ENCODE results near the gene CDH12. TPM values are rescaled to one million over a fixed set of nuclear protein-coding genes. Genes with fewer than 3 reads are reported as not detected.

CDH12 gene
- total and polyA plus RNA-seq, 2 donors (not counting 3 experiments of a cell fraction or from before 2014, with no cell fraction given) = 0.03 TPM; not detected in 1

DNA sequence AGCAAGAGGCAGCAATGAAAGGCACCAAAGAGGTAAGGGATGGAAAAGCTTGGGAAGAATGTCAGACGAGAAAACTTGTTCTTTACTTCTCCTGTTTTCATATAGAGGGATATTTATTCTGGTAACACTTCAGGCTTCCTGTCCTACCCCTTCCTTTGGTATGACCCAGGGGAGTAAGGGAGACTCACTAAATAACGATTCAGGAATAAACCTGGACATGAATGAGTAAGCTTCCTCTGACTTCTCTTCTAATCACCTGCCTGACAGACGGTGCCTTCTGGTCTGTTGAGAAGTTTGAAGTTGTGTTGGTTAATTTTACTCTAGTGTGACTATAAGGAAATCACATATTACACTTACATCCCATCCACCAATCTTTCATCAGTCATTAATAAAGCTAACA is 461.2 kb downstream of the CDH12 start:
- Histone ChIP-seq H3K79me2 (ENCODE audit: control insufficient read depth, insufficient read depth, low read length) (no peaks in the 10 kb centered on the region), H3K4me2 (ENCODE audit: insufficient read depth, low read length) (no peak overlapping the region), H4K20me1 (replicated peaks; ENCODE audit: control insufficient read depth, extremely low read depth, insufficient read depth, low read length) (no peaks in the 10 kb centered on the region), H3K9ac (replicated peaks; ENCODE audit: extremely low read depth, insufficient read depth, low read length) (no peak overlapping the region), H3K4me1 (ENCODE audit: control insufficient read depth, extremely low read depth, insufficient read depth, low read length) (no peaks in the 10 kb centered on the region), H3K27ac (ENCODE audit: insufficient read depth, low read depth, low read length) (no peak overlapping the region), H3K9me1 (replicated peaks; ENCODE audit: control insufficient read depth, extremely low read depth, insufficient read depth, low read length) (no peaks in the 10 kb centered on the region), H3K36me3 (ENCODE audit: control insufficient read depth in 2 of 2, extremely low read depth in 1 of 2, insufficient read depth in 2 of 2, low read length in 2 of 2) (no peaks in the 10 kb centered on the region), H2AFZ (ENCODE audit: low read depth, low read length) (no peak overlapping the region), H3K27me3 (ENCODE audit: control insufficient read depth in 2 of 2, insufficient read depth in 2 of 2, low read length in 2 of 2) (no peaks in the 10 kb centered on the region), H3K4me3 (replicated peaks in 1 of 3; ENCODE audit: insufficient read depth in 1 of 3, low read depth in 1 of 3, low read length in 3 of 3) (no peak overlapping the region), H3K9me3 (replicated peaks; ENCODE audit: control insufficient read depth, insufficient read depth, low read length) (no peaks in the 10 kb centered on the region)
- CTCF ChIA-PET = no interaction called here
- no TSS peak for BruUV-seq (replicated peaks)
- no peak for FAIRE-seq
- DNase-seq (ENCODE audit: low read depth, low spot score) = no peak
- intact Hi-C loops (cut with micrococcal nuclease) = no loop called here
- POLR2A ChIA-PET = no interaction called here
- dilution Hi-C loops (cut with MboI; ENCODE audit: extremely low pct_ligation_motif_present, low sequenced_read_pairs) = no loop called here
- no peak for TF ChIP-seq GATA2 (IDR thresholded peaks at IDR 0.05; ENCODE audit: insufficient read depth, insufficient read length, low read depth, low read length)
- no peak for TF ChIP-seq MAX (IDR thresholded peaks at IDR 0.05; ENCODE audit: insufficient read depth, insufficient read length)
- no peak for TF ChIP-seq CTCF (IDR thresholded peaks at IDR 0.05; ENCODE audit: extremely low read depth in 1 of 2, insufficient read depth in 1 of 2, low read depth in 1 of 2, low read length in 2 of 2)
- TF ChIP-seq EZH2 (IDR thresholded peaks at IDR 0.05; ENCODE audit: borderline replicate concordance, low read depth, low read length, severe bottlenecking) = no peak
- TF ChIP-seq FOS (IDR thresholded peaks at IDR 0.05; ENCODE audit: borderline replicate concordance, insufficient read depth, low read length) = no peak
- no peak for TF ChIP-seq POLR2A (IDR thresholded peaks at IDR 0.05; ENCODE audit: low read depth, low read length)
- no peak for TF ChIP-seq POLR2AphosphoS5 (IDR thresholded peaks at IDR 0.05; ENCODE audit: insufficient read depth, low read depth, low read length)
- no peak for TF ChIP-seq MYC (IDR thresholded peaks at IDR 0.05; ENCODE audit: low read depth, low read length)
- no peak for TF ChIP-seq JUN (IDR thresholded peaks at IDR 0.05; ENCODE audit: borderline replicate concordance, insufficient read depth, insufficient read length, low read depth)

All from endothelial cell of umbilical vein (primary cell).